GM13976 (cell line): ENCODE results near the gene NEK7.
A peak's percentile ranks its signal among the peaks of the same experiment; 100 is the strongest.
"Not testable (repeated sequence)": the region's sequence is repeated elsewhere in the genome, so short reads cannot be mapped to it uniquely, and the experiment has no call there.

Source experiments
- DNase-seq: peaks from one replicate; pipeline ENCODE4 v3.0.0; 2012; ENCODE audit warnings: low spot score
- CTCF ChIP-seq: IDR thresholded peaks from 2 replicates; pipeline ENCODE4 v1.5.1; 2012; ENCODE audit warnings: borderline replicate concordance, mild to moderate bottlenecking; ENCODE audit not compliant: insufficient read depth; ENCODE audit errors: extremely low read depth, missing control alignments, control extremely low read depth
- in situ Hi-C: fragments of 300-500 bp; cut with MboI; formaldehyde crosslinking; loops from one replicate; pipeline ENCODE4 v1.12.0; 2022; ENCODE audit warnings: low sequenced_read_pairs, mixed read lengths, inconsistent platforms; ENCODE audit not compliant: unreplicated experiment

NEK7 gene

GRCh38 chr1:198297281-198297680 lies 140.5 kb downstream of the NEK7 start:
- DNase-seq = no peak
- in situ Hi-C loops = no loop called here
- no peak for TF ChIP-seq CTCF

GRCh38 chr1:198298640-198299039 lies 141.8 kb downstream of the NEK7 start:
- no peak for TF ChIP-seq CTCF
- no peak for DNase-seq
- in situ Hi-C loops = no loop called here

- in situ Hi-C loops = no loop called here
- no peak for DNase-seq
- TF ChIP-seq CTCF = no peak
Measured at GRCh38 chr1:198300451-198300850, 143.7 kb downstream of the NEK7 start.

- DNase-seq = no peak
- no peak for TF ChIP-seq CTCF
- in situ Hi-C loops = no loop called here
Measured at GRCh38 chr1:198304431-198304830, 147.6 kb downstream of the NEK7 start.

GRCh38 chr1:198314817-198315216 lies 158.0 kb downstream of the NEK7 start:
- in situ Hi-C loops, DNase-seq: not testable (repeated sequence)

- in situ Hi-C loops, DNase-seq: not testable (repeated sequence)
Measured at GRCh38 chr1:198315331-198315730, 158.5 kb downstream of the NEK7 start.

- DNase-seq = no peak
- no peak for TF ChIP-seq CTCF
- in situ Hi-C loops = no loop called here
Measured at GRCh38 chr1:198316546-198317100, 159.8 kb downstream of the NEK7 start.

GRCh38 chr1:198318085-198318484 lies 161.3 kb downstream of the NEK7 start:
- TF ChIP-seq CTCF = no peak
- peak; percentile 15 for DNase-seq

More at GRCh38 chr1:198318085-198318484, 161.3 kb downstream of the NEK7 start:
- in situ Hi-C loops = no loop called here
